ENCODE data around the gene LRP11.

The LRP11 gene

GRCh38 chr6:149896491-149896890, 32.3 kb upstream of the LRP11 start:
- TF ChIP-seq REST (IDR thresholded peaks at IDR 0.05; ENCODE audit: insufficient read depth in 1 of 2, low read depth in 2 of 2, low read length in 2 of 2) = no peak
- TF ChIP-seq SIN3A (IDR thresholded peaks at IDR 0.05; ENCODE audit: borderline replicate concordance, insufficient read depth, low read length) = no peak
- TF ChIP-seq FOXP2 (optimal IDR thresholded peaks at IDR 0.05; ENCODE audit: borderline replicate concordance, extremely low read depth, extremely low read length, insufficient read depth) = no peak
- no peak for TF ChIP-seq TAF1 (IDR thresholded peaks at IDR 0.05; ENCODE audit: borderline replicate concordance, insufficient read depth, low read length)
- no peak for TF ChIP-seq POLR2AphosphoS5 (IDR thresholded peaks at IDR 0.05; ENCODE audit: low read depth, low read length)

GRCh38 chr6:149895833-149896271, 31.7 kb upstream of the LRP11 start:
- TF ChIP-seq POLR2AphosphoS5 (IDR thresholded peaks at IDR 0.05; ENCODE audit: low read depth, low read length) (no peak), REST (IDR thresholded peaks at IDR 0.05; ENCODE audit: insufficient read depth in 1 of 2, low read depth in 2 of 2, low read length in 2 of 2) (no peak), FOXP2 (optimal IDR thresholded peaks at IDR 0.05; ENCODE audit: borderline replicate concordance, extremely low read depth, extremely low read length, insufficient read depth) (no peak), TAF1 (IDR thresholded peaks at IDR 0.05; ENCODE audit: borderline replicate concordance, insufficient read depth, low read length) (no peak), SIN3A (IDR thresholded peaks at IDR 0.05; ENCODE audit: borderline replicate concordance, insufficient read depth, low read length) (no peak)

- TF ChIP-seq TAF1 (IDR thresholded peaks at IDR 0.05; ENCODE audit: borderline replicate concordance, insufficient read depth, low read length) (no peak), POLR2AphosphoS5 (IDR thresholded peaks at IDR 0.05; ENCODE audit: low read depth, low read length) (no peak), SIN3A (IDR thresholded peaks at IDR 0.05; ENCODE audit: borderline replicate concordance, insufficient read depth, low read length) (no peak), FOXP2 (optimal IDR thresholded peaks at IDR 0.05; ENCODE audit: borderline replicate concordance, extremely low read depth, extremely low read length, insufficient read depth) (no peak), REST (IDR thresholded peaks at IDR 0.05; ENCODE audit: insufficient read depth in 1 of 2, low read depth in 2 of 2, low read length in 2 of 2) (no peak)
Observed at GRCh38 chr6:149895048-149895590, 31.0 kb upstream of the LRP11 start.

GRCh38 chr6:149891259-149891658, 27.1 kb upstream of the LRP11 start:
- TF ChIP-seq SIN3A (IDR thresholded peaks at IDR 0.05; ENCODE audit: borderline replicate concordance, insufficient read depth, low read length) (no peak), POLR2AphosphoS5 (IDR thresholded peaks at IDR 0.05; ENCODE audit: low read depth, low read length) (no peak), REST (IDR thresholded peaks at IDR 0.05; ENCODE audit: insufficient read depth in 1 of 2, low read depth in 2 of 2, low read length in 2 of 2) (no peak), TAF1 (IDR thresholded peaks at IDR 0.05; ENCODE audit: borderline replicate concordance, insufficient read depth, low read length) (no peak), FOXP2 (optimal IDR thresholded peaks at IDR 0.05; ENCODE audit: borderline replicate concordance, extremely low read depth, extremely low read length, insufficient read depth) (no peak)

Measured in PFSK-1 (cell line).